WTC11 (cell line): ENCODE data around the gene DAB1. TPM values are rescaled to one million over a fixed set of nuclear protein-coding genes. Genes with fewer than 3 reads are reported as not detected.

Experiments
- ATAC-seq: fragments of 200-7000 bp; cut with Tn5 transposase; 2 replicates; pipeline ENCODE4 v1.10.0; 2021; ENCODE audit warnings: mild to moderate bottlenecking, moderate library complexity
- CTCF ChIA-PET: fragments of 300-600 bp; sonication (Branson Sonifier 250); formaldehyde crosslinking; loops from one replicate; lab custom pipeline; 2021; ENCODE audit warnings: antibody characterized with exemption; lab: Charles Lee
- POLR2A ChIA-PET: fragments of 350-600 bp; sonication (Branson Sonifier 250); formaldehyde crosslinking; loops from one replicate; lab custom pipeline; 2021; ENCODE audit warnings: antibody characterized with exemption; lab: Charles Lee
- DNase-seq: peaks from one replicate; pipeline ENCODE4 v3.0.0; 2021; ENCODE audit warnings: low spot score
- H3K27ac Mint-ChIP-seq: 2 replicates; pipeline ENCODE4 v1.8.0; 2021; ENCODE audit warnings: mixed read lengths
- H3K27me3 Mint-ChIP-seq: 2 replicates; pipeline ENCODE4 v1.8.0; 2021; ENCODE audit warnings: low read depth, mild to moderate bottlenecking, moderate library complexity, mixed read lengths
- H3K36me3 Mint-ChIP-seq: 2 replicates; pipeline ENCODE4 v1.8.0; 2021; ENCODE audit warnings: mixed read lengths
- H3K4me1 Mint-ChIP-seq: 2 replicates; pipeline ENCODE4 v1.8.0; 2022; ENCODE audit warnings: mixed read lengths
- H3K4me3 Mint-ChIP-seq: 2 replicates; pipeline ENCODE4 v1.8.0; 2021; ENCODE audit warnings: mild to moderate bottlenecking, moderate library complexity, mixed read lengths
- H3K9me3 Mint-ChIP-seq: 2 replicates; pipeline ENCODE4 v1.8.0; 2021; ENCODE audit warnings: mixed read lengths
- EMX1 ChIP-seq: fragments of 250-450 bp; sonication (Bioruptor Pico); IDR thresholded peaks from 2 replicates; pipeline ENCODE4 v1.8.0; 2021; ENCODE audit warnings: mild to moderate bottlenecking
- ESRRA ChIP-seq: sonication (generic); formaldehyde crosslinking; IDR thresholded peaks from 2 replicates; pipeline ENCODE4 v1.8.1; 2022; ENCODE audit warnings: mild to moderate bottlenecking, missing genetic modification reagents, borderline replicate concordance
- FOXP4 ChIP-seq: sonication (generic); formaldehyde crosslinking; IDR thresholded peaks from 2 replicates; pipeline ENCODE4 v1.8.0; 2022; ENCODE audit warnings: mild to moderate bottlenecking, missing genetic modification reagents
- HMGA2 ChIP-seq: fragments of 250-450 bp; sonication (Bioruptor Pico); IDR thresholded peaks from 2 replicates; pipeline ENCODE4 v1.4.0; 2021; ENCODE audit warnings: mild to moderate bottlenecking, moderate library complexity
- IRF2 ChIP-seq: sonication (generic); formaldehyde crosslinking; IDR thresholded peaks from 2 replicates; pipeline ENCODE4 v1.8.0; 2022; ENCODE audit warnings: low read depth, missing genetic modification reagents, borderline replicate concordance
- MLX ChIP-seq: sonication (generic); formaldehyde crosslinking; IDR thresholded peaks from 2 replicates; pipeline ENCODE4 v1.8.1; 2023; ENCODE audit warnings: mild to moderate bottlenecking, missing genetic modification reagents, moderate library complexity
- NFATC4 ChIP-seq: fragments of 250-450 bp; sonication (Bioruptor Pico); IDR thresholded peaks from 2 replicates; pipeline ENCODE4 v1.9.0; 2021; ENCODE audit warnings: mild to moderate bottlenecking
- NR3C1 ChIP-seq: sonication (generic); formaldehyde crosslinking; conservative IDR thresholded peaks from 2 replicates; pipeline ENCODE4 v1.8.1; 2023; ENCODE audit warnings: low read depth, mild to moderate bottlenecking, missing genetic modification reagents
- SMAD4 ChIP-seq: sonication (generic); formaldehyde crosslinking; IDR thresholded peaks from 2 replicates; pipeline ENCODE4 v1.8.0; 2022; ENCODE audit warnings: mild to moderate bottlenecking, missing genetic modification reagents
- SP1 ChIP-seq: sonication (generic); formaldehyde crosslinking; conservative IDR thresholded peaks from 2 replicates; pipeline ENCODE4 v1.8.1; 2022; ENCODE audit warnings: missing genetic modification reagents
- TCF7 ChIP-seq: sonication (generic); formaldehyde crosslinking; IDR thresholded peaks from 2 replicates; pipeline ENCODE4 v1.8.0; 2022; ENCODE audit warnings: mild to moderate bottlenecking, low read depth, missing genetic modification reagents, moderate library complexity
- TEAD1 ChIP-seq: sonication (generic); formaldehyde crosslinking; IDR thresholded peaks from 2 replicates; pipeline ENCODE4 v1.8.0; 2022; ENCODE audit warnings: mild to moderate bottlenecking, missing genetic modification reagents
- USF1 ChIP-seq: sonication (generic); formaldehyde crosslinking; IDR thresholded peaks from 2 replicates; pipeline ENCODE4 v1.8.0; 2022; ENCODE audit warnings: mild to moderate bottlenecking, missing genetic modification reagents
- USF2 ChIP-seq: sonication (generic); formaldehyde crosslinking; IDR thresholded peaks from 2 replicates; pipeline ENCODE4 v1.8.1; 2023; ENCODE audit warnings: mild to moderate bottlenecking, missing genetic modification reagents, moderate library complexity
- ZNF512 ChIP-seq: sonication (generic); formaldehyde crosslinking; IDR thresholded peaks from 2 replicates; pipeline ENCODE4 v1.8.1; 2022; ENCODE audit warnings: missing genetic modification reagents, borderline replicate concordance
- ZNF671 ChIP-seq: fragments of 250-450 bp; sonication (Bioruptor Pico); IDR thresholded peaks from 2 replicates; pipeline ENCODE4 v1.8.0; 2021; ENCODE audit warnings: mild to moderate bottlenecking
- total RNA-seq: library from RNA; stranded (reverse); gene quantifications from 3 replicates; pipeline ENCODE4 v1.2.3, GENCODE V29; 2021

Gene DAB1
- total RNA-seq, 1 experiment from 2014 or later: 10.7 TPM

GRCh38 chr1:57012315-57012714 lies 411.5 kb downstream of the DAB1 start (continued):
- TF ChIP-seq MLX: no peak

- ChIA-PET CTCF (no interaction called here), POLR2A (no interaction called here)
- Mint-ChIP-seq H3K36me3 (no peaks in the 10 kb centered on the region), H3K27me3 (no peaks in the 10 kb centered on the region), H3K9me3 (no peaks in the 10 kb centered on the region), H3K4me1 (no peaks in the 10 kb centered on the region), H3K4me3 (no peak overlapping the region), H3K27ac (no peak overlapping the region)
- no peak for TF ChIP-seq NFATC4 (CRISPR knock-in tag)
- TF ChIP-seq HMGA2: no peak
- TF ChIP-seq IRF2 (CRISPR knock-in tag): no peak
- no peak for ATAC-seq
- DNase-seq: no peak
These were observed 413.3 kb downstream of the DAB1 start for GRCh38 chr1:57010511-57010910.

GRCh38 chr1:57007948-57008347 lies 415.9 kb downstream of the DAB1 start:
- no peaks in the 10 kb centered on the region for H3K9me3 Mint-ChIP-seq
- POLR2A ChIA-PET: no interaction called here
- CTCF ChIA-PET: no interaction called here
- no peaks in the 10 kb centered on the region for H3K4me1 Mint-ChIP-seq
- H3K27ac Mint-ChIP-seq: no peak overlapping the region
- H3K4me3 Mint-ChIP-seq: no peak overlapping the region
- ATAC-seq: no peak
- H3K36me3 Mint-ChIP-seq: no peaks in the 10 kb centered on the region
- TF ChIP-seq ZNF512 (CRISPR knock-in tag) (no peak), USF1 (CRISPR knock-in tag) (no peak)
- H3K27me3 Mint-ChIP-seq: no peaks in the 10 kb centered on the region
- no peak for DNase-seq

GRCh38 chr1:57007472-57007871 lies 416.4 kb downstream of the DAB1 start:
- TF ChIP-seq TEAD1 (CRISPR knock-in tag) (no peak), TCF7 (CRISPR knock-in tag) (no peak), ZNF671 (CRISPR knock-in tag) (no peak), NR3C1 (CRISPR knock-in tag) (no peak), USF2 (no peak), FOXP4 (CRISPR knock-in tag) (no peak), ESRRA (no peak), EMX1 (CRISPR knock-in tag) (no peak), SMAD4 (CRISPR knock-in tag) (no peak), SP1 (CRISPR knock-in tag) (no peak)
- ATAC-seq (no peak), DNase-seq (no peak)
- H3K4me3 Mint-ChIP-seq: no peak overlapping the region
- H3K9me3 Mint-ChIP-seq: no peaks in the 10 kb centered on the region
- no peaks in the 10 kb centered on the region for H3K27me3 Mint-ChIP-seq
- no peaks in the 10 kb centered on the region for H3K4me1 Mint-ChIP-seq
- CTCF ChIA-PET: no interaction called here
- POLR2A ChIA-PET: no interaction called here
- H3K27ac Mint-ChIP-seq: no peak overlapping the region
- no peaks in the 10 kb centered on the region for H3K36me3 Mint-ChIP-seq
